Stimulated activated CD4-positive, alpha-beta T cell treated with anti-CD3 and anti-CD28 coated beads, Interleukin-1b, Interleukin-23, amount 100 ng/mL, for 4 hours (primary cell): ENCODE results near the gene GNB1L.

Source experiments
- DNase-seq, 2 donors: peaks; one replicate each; pipeline ENCODE4 v3.0.0-alpha.2; 2020; ENCODE audit warnings: low read depth in 2 of 2

The GNB1L gene

DNA sequence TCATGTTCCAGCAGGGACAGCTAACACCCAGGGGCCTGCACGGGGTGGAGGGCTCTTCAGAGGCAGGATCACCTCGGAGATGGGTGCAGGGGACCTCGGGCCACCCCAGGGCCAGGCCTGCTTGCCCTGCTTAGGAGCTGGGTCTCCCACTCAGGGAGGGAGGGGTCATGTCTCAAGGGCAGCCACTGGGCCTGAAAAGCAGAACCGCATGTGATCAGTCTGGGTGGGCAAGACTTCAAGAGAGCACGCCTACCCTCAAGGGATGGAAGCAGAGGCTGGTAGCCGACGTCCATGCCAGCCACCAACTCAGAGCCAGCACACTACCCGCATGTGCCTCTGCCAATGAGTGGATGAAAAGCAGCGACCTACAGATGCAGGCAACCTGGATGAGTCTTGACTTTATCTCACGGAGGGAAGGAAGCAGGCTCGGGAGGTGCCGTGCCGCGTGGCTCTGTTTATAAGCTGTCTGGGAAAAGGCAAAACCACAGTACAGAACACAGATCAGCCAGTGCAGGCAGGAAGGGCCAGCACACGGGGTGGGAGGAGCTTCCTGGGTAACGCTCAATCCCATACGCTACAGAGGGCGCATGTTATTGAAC, 78.1 kb downstream of the GNB1L start:
- no peak for DNase-seq

DNA sequence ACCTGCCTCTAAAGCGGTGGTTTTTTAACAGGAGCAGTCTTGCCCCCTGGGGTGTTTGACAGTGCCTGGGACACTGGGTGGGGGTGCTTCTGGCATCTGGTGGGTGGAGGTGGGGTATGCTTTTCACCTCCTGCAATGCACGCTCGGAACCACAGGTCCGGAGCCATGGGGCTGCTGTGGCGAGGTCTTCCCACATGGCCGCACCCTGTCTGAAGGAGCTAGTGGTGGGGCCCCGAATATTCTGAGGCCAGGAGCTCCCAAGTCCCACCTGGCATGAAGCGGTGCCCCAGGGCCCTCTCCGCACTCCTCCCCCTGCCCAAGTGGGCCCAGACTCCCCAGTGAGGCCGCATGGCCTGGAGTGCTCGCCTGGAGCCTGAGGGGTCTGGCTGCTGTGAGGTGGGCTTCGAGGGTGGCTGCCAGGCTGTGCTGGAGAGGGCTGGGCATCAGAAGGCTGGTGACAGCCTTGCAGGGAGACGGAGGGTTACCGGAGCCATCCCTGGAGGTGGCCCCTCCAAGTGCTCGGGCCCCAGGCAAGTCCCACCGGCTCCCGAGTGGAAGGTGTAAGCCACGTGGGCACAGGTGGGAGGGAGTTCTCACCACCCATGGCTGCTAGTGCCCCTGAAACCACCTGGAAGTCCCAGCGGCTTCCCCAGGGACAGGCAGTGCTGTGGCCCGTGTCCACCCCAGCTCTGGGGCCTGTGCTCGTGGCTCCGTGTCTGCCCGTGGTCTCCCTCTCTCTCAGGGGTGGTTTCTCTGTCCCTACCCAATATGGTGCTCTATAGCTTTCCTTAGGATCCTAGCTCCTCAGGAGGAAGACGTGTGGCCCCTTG, 79.0 kb downstream of the GNB1L start:
- no peak for DNase-seq

DNA sequence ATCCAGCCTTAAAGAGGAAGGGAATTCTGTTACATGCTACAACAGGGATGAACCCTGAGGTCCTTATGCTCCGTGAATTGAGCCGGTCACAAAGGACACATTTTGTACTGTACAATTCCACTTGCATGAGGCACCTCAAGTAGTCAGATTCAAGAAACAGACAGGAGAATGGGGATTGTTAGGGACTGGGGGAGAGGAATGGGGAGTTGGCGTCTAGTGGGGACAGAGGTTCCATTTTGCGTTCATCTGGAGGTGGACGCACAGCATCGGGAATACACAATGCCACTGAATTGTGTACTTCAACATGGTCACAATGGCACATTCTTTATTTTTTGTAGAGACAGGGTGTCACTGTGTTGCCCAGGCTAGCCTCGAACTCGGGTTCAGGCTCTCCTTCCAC, 80.0 kb downstream of the GNB1L start:
- DNase-seq = no peak

DNA sequence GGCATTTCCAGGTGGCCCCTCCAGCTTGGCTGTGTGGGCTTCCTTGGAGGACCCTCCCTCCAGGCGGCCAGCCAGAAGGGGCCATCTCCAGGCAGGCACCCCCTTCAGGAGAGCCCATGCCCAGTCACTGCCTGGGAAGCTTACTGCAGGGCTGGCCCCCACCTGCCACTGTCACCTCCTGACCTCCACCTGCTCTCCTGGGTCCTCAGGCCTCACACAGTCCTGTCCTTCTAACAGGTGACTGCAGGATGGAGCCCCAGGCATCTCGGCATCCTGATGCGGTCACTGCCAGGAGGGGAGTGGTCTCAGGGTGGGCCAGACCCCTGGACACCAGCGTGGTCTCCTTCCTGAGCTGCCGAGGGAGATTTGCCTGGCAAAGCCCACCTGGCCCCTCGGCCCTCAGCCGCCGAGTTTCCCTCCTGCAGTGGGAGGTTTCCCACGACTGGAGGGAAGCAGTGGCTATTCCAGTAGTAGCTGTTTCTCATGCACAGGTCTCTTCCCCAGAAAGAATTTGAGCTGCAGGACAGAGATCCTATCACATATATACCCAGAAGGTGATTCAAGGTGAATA, 81.1 kb downstream of the GNB1L start:
- DNase-seq = no peak

DNA sequence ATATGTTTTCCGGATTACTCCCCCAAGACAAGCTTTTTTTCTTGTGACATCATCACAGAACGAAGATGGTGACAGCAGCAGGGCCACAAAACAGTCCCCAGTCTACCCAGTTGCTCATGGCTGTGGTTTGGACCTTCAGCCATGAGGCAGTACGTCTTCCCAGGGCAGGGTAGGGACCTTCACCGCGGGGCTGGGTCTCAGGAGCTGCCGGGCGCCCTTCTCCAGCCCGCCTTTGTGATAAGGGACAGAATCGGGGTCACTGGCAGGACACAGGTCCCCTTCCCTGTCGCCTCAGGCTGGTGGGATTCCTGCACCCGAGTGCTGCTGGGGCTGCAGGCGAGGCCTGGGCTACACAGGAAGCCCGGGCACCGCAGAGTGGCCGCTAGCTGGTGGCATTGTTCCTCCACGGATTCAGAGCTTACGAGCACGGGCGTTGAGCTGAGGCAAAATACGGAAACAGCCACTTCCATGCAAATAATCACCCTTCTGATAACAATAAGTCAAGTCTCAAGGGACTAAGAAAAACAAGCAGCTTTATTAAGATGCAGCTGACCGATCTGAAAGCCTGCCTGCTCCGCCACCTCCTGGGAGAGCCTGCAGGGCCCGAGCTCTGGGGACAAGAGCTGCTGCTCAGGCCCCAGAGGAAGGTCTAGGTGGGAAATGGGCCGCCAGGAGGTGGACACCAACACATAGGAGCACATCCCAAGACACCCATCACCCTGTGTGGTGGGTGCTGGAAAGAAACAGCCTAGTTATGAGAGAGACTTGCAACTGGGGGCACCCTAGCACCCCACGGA, 81.8 kb downstream of the GNB1L start:
- DNase-seq = no peak

DNA sequence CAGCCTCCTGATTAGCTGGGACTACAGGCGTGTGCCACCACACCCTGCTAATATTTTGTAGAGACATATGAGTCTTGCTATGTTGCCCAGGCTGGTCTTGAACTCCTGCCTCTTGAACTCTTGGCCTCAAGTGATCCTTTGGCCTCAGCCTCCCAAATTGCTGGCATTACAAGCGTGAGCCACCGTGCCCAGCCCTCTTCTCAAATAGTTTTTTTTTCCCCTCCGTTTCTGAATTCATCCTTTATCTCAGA, 82.3 kb downstream of the GNB1L start:
- DNase-seq = no peak

DNA sequence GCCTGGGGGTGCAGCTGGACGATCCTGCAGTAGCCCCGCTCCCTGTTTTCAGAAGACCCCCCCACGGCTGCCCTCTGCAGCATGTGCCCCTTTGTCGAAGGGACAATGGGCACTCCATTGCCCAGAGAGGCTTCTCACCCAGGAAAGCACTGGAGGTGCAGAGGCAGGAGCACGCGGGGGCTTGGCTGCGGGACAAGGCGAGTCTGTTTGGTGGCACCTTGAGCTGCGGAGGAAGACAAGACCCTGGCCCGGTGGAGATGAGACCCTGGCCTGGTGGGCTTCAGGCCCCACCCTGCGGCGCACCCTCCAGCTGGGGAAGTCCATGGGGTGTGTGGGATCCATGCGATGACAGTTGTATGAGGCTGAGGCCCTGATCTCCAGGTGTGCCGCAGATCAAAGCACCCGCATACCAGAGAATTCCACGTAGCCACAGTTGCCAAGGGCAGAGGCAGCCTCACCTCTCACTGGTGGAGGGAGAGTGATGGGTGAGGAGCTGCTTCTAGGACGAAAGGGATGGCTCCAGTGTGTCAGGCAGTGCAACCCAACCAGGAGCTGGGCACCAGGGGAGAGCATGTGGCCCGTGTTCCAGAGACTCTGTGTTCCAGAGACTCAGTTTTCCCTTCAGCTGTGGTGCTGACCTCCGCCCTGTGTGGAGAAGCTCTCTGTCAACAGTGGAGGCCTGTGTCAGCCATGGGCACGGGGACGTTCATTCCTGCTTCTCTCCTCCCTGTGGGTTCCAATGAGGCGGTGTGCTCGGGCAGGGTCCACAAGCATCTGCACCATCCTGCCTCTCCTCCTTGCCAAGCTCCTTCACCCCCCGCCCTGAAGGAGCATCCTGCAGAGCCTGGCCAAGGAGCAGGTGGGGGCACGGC, 84.1 kb downstream of the GNB1L start:
- no peak for DNase-seq

DNA sequence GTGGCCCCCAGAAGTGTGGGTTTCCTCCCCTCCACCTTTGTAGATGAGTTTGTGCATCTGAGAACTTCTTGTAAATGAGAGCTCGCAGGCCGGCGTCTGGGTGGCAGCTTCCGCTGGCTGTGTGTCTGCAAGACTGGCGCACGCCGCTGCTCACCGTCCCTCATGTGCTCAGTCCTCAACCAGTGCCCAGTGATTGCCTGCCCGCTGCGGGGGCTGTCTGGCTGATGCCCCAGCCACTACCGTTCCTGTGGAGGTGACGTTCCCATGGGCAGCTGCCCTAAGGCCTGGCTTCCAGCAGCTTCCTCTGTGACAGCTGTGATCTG, 85.3 kb downstream of the GNB1L start:
- DNase-seq = no peak

DNA sequence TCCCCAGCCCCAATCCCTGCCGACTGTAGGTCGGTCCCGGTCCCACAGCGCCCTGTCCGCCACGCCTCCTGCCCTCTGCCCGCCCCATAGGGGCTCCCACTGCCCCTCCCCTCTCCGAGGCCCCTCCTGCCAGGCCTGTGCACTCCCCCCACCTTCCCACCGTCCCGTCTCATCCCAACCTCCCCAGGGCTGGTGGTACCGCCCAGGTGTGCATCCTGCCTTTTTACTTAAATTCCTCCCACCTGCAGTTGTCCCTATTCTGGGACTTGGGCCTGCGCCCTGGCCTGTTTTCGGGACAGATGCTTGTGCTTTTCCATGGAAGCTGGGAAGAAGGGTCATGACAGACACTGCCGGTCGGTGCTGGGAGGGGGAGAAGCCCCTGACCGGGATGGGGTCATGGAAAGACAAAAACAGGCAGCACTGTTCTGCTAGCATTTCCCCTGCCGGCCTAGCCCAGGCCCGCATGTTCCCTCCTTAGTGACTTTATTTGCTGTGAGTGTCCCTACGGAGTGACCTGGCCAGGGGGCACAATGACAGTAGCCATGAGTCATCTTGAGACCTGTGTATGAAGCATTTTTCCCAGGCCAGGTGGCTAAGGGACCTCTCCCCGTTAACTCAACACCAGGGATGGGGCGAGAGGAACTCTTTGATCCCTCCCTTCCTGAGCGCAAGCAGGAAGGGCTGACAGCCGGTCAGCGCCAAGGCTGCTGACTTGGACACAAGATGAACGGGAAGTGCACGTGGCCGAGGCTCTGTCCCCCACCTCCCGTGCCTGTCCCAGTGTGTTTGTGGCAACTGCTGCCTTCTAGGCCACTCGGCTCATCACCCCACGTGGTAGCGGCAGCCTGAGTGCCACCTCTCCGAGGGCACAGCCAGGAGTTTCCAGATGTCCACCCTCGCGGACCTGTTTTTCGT, 87.0 kb downstream of the GNB1L start:
- DNase-seq = no peak

DNA sequence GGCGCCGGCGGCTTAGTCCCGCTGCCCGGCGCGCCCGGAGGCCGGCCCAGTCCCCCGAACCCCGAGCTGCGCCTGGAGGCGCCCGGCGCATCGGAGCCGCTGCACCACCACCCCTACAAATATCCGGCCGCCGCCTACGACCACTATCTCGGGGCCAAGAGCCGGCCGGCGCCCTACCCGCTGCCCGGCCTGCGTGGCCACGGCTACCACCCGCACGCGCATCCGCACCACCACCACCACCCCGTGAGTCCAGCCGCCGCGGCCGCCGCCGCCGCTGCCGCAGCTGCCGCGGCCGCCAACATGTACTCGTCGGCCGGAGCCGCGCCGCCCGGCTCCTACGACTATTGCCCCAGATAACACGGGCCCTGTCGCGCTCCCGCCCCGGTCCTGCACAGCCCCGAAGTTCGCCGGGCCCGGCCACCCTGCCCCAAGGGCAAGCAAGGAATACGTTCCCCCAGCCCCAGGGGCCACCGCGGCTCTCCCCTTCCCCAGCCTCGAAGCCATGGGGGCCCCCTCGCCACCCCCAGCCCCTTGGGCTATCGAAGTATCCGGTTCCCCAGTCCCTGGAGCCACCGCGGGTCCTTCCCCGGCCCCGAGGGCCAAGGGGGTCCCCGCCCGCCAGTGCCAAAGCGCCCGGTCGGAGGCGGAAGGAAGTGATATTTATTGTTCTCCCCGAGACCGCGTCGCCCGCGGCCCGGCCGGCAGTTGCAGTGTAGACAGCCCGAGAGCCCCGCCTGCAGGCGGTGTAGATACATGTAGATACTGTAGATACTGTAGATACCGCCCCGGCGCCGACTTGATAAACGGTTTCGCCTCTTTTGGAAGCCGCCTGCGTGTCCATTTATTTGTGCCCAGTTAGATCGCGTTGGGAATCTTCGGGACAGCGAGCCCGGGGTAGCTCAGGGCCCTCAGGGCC, 87.9 kb downstream of the GNB1L start:
- peak; percentile 23 to 40 for DNase-seq

DNA sequence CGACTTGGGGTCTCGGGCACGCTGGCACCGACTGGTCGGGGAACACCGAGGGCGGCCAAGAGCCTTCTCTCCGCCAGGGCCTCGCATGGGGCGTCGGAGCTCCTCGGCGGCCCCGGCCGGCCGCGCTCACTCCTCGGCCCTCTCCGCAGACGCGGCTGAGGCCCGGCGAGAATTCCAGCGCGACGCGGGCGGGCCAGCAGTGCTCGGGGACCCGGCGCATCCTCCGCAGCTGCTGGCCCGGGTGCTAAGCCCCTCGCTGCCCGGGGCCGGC, 88.5 kb downstream of the GNB1L start:
- DNase-seq = no peak

DNA sequence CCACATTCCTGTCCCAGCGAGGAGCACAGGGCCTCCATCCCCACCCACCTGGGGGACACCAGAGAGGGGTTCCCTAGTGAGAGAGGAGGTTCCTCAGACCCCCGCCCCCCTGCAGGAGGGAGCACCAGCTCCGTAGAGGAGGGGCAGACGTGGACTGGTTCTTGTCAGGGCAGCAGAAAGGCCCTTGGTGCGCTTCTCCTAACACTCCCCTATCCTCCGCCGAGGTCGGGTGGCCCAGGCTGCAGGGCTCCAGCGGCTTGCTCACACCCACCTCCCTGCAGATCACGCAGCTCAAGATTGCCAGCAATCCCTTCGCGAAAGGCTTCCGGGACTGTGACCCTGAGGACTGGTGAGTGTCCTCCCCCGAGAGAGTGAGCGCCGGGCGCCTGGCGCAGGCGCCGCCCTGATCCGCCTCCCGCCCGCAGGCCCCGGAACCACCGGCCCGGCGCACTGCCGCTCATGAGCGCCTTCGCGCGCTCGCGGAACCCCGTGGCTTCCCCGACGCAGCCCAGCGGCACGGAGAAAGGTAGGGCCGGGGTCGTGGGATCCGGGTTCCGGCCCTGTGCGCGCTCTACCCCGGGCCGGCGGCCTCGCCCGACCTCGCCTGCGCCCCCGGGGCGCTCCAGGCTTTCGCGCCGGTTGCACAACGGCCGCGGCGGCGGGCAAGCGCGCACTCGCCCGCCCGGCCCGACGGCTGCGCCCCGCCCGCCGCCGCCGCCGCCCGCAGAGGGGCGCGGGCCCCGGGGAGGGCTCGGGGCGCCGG, 89.0 kb downstream of the GNB1L start:
- DNase-seq = no peak

DNA sequence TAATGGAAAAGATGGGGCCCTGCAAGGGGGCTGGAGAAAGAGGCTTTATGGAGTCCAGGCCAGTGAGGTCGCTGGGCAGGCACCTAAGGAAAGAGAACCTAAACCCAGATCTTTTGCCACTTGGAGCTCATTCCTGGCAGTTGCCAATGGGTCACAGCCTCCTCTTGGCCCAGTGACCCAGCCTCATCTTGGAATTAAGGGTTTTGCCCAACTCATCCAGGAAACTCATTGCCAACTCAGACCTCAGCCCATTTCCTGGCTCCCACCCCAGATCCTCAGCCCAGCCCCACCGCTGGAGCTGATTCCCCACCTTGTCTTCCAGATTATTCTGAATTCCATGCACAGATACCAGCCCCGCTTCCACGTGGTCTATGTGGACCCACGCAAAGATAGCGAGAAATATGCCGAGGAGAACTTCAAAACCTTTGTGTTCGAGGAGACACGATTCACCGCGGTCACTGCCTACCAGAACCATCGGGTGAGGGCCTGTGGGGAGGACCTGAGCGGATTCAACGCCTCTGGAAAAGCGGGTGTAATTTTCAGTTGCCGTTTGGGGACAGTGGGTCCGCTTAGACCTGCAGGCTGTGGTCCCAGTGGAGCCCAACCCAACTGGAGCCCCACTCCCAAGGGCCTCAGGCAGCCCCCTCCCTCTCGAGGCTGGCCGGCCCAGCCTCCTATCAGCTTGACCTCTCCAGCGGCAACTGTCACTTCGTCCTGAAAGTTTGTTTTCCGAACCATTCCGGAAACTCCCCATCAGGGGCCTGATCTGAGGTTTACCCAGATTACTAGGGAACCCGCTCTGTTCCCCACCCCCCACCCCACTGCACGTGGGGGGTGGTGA, 89.8 kb downstream of the GNB1L start:
- DNase-seq = no peak

DNA sequence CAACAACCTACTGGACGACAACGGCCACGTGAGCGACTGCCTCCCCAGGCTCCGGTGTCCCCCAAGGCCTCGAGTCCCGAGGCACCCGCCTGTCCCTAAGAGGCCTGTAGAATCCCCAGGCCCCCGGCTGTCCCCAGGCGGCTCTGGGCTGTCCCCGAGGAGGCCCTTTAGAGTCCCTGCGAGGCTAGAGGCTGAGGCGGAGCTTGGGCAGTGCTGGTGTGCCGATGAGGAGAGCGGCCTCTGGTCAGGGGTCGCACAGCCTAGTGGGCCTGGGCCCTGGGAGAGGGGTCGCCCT, 90.4 kb downstream of the GNB1L start:
- DNase-seq = no peak

DNA sequence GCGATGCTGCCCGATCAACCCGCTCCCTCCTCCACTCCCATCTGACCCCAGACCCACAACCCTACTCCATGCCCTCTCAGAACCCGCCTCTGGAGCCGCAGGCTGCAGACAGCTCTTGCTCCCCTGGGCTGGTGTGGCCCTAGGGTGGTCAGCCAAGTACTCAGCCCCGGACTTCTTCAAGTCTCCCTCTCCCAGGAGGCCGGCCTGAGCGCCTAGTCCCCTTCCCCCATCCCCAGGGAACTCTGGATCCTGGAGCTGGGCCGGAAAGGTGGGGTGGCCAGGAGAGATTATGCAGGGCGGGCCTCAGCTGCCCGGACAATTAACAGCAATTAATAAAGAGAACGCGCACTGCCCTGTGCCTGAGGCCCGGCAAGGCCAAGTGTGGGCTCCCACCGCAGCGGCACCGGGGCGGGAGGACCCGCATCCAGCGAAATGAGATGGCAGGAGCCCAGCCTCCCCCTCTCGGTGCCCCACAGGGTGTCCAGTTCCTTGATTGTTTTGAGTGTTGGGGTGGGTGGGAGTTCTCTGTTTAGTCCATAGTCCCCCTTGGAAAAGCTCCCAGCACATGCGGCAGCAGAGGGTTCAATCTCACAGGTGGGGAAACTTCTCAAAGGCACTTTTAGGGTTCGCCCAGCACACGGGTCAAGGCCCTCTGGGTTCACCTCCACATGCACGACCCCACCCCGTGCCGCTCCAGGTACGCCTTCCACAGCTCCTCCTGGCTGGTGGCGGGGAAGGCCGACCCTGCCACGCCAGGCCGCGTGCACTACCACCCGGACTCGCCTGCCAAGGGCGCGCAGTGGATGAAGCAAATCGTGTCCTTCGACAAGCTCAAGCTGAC, 91.0 kb downstream of the GNB1L start:
- DNase-seq = no peak

DNA sequence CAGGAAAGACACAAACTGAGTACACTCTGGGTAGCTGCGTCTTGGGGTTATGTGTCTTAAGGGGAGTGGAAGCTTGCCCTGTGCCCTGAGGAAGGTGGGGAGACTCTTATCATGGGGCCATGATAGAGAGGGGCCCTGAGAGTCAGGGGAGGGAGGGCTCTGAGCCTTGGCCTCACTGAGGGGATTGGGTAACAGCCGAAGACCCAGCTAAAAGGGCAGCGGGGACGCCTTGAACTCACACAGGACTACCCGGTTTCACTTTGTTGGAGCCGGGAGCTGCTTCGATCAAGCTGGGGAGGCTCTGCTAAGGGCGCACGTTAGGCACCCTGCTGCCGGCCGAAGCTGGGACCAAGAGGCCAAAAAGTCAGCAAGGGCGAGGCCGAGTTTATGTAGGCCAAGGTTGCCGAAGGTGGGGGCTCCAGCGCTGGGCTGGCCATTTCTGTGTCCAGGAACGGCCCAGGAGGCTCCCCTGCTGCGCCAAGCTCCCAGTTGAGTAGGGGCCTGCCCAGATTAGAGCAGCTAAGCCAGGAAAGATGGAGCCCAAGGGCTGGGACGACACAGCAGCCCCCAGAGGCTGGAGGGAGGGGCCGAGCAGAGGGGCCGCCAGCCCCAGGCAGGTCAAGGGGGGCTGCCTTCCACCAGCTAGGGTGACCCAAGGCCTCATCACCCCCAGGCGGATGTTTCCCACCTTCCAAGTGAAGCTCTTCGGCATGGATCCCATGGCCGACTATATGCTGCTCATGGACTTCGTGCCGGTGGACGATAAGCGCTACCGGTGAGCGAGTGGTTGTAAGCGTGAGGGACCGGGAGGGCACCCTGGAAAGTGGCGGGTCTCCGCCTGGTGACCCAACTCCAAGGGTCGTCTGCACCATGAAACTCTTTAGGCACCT, 91.9 kb downstream of the GNB1L start:
- no peak for DNase-seq
